CD4-positive, alpha-beta T cell treated with Interleukin-12 subunit alpha and Interleukin-12 subunit beta, for 1 hour (primary cell): ENCODE data around the gene FAM149B1.

Experiments
- DNase-seq: peaks from one replicate; pipeline ENCODE4 v3.0.0-alpha.2; 2020

FAM149B1 gene

GRCh38 chr10:73293461-73293860 lies 125.5 kb downstream of the FAM149B1 start:
- DNase-seq: no peak
